ENCODE measurements around the gene DYNAP. TPM values are rescaled to one million over a fixed set of nuclear protein-coding genes. Genes with fewer than 3 reads are reported as not detected.

The DYNAP gene
- polyA plus RNA-seq, 1 donor from 2014 or later, result not detected

DNA sequence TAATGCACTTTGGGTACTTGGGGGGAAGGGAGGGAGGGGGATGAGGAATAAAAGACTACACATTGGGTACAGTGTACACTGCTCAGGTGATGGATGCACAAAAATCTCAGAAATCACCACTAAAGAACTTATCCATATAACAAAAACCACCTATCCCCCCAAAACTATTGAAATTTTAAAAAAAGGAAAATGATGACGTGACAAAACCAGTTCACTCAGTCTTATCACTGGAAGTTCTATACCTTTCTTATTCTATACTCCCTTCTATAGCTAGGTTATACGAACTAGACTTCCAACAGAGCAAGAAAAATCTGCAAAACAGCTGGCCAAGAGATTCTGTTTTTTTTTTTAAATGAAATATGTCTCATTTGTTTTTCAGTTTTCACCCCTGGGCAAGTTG lies 20.8 kb downstream of the DYNAP start:
- Mint-ChIP-seq H3K27me3 (no peaks in the 10 kb centered on the region), H3K4me1 (peaks cover 0 to 3% (median 0%) of the 10 kb centered on the region in 3 donors), H3K4me3 (no peak overlapping the region), H3K36me3 (no peaks in the 10 kb centered on the region), H3K27ac (no peak overlapping the region), H3K9me3 (peaks cover 0 to 1% (median 0%) of the 10 kb centered on the region in 3 donors)

GRCh38 chr18:54612237-54612636 lies 21.2 kb downstream of the DYNAP start:
- Mint-ChIP-seq H3K27me3 (no peaks in the 10 kb centered on the region), H3K27ac (no peak overlapping the region), H3K4me3 (no peak overlapping the region), H3K36me3 (no peaks in the 10 kb centered on the region), H3K9me3 (peaks cover 0 to 1% (median 0%) of the 10 kb centered on the region in 3 donors), H3K4me1 (peaks cover 0 to 3% (median 0%) of the 10 kb centered on the region in 3 donors)

GRCh38 chr18:54613174-54613573 lies 22.1 kb downstream of the DYNAP start:
- no peak overlapping the region for H3K4me3 Mint-ChIP-seq
- no peak overlapping the region for H3K27ac Mint-ChIP-seq
- peaks cover 0 to 1% (median 0%) of the 10 kb centered on the region in 3 donors for H3K4me1 Mint-ChIP-seq
- peaks cover 0 to 1% (median 0%) of the 10 kb centered on the region in 3 donors for H3K9me3 Mint-ChIP-seq
- no peaks in the 10 kb centered on the region for H3K36me3 Mint-ChIP-seq
- H3K27me3 Mint-ChIP-seq, result no peaks in the 10 kb centered on the region

DNA sequence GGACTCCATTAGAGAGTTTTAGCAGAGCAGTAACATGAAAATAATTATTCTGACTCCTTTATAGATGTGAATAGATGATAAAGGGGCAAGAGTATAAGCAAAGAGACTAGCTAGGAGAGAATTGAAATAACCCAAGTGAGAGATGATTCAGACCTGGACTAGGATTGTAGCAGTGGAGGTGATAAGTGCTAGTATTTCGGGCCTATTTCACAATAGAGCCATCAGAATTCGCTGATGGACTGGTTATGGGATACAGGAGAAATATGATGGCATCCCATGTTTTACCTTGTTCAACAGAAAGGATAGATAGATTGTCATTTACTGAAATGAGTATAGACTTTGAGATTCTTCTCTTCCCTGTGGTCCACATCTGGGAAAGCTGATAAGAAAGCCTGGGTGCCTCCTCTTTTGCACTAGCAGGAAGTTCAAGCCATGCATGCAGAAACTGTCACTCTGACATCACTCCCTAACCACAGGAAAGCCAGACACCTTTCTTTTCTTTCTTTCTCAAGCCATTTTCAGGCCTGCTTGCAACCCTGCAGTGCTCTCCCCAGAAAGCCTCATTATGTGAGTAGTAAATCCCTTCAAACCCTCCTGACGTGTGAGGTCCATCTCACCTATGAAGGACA lies 25.3 kb downstream of the DYNAP start:
- Mint-ChIP-seq H3K27ac (no peak overlapping the region), H3K4me3 (no peak overlapping the region), H3K9me3 (peaks cover 0 to 5% (median 5%) of the 10 kb centered on the region in 3 donors), H3K4me1 (no peaks in the 10 kb centered on the region), H3K36me3 (no peaks in the 10 kb centered on the region), H3K27me3 (no peaks in the 10 kb centered on the region)

DNA sequence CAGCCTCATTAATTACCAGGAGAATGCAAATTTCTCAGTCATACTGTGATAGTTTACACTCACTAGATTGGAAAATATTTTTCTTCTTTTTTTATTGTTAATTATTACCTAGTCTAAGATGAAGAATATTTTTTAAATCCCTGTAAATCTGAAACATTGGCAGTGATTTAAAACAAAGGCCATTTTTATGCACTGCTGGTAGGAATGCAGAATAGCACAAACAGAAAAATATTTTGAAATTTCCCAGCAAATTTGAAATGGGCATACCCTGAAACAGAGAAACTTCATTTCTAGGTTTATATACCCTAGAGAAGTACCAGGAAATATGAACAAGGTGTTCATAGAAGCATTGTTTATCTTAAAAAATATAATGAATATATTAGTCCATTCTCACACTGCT lies 31.0 kb downstream of the DYNAP start:
- H3K36me3 Mint-ChIP-seq, result no peaks in the 10 kb centered on the region
- no peak overlapping the region for H3K27ac Mint-ChIP-seq

DNA sequence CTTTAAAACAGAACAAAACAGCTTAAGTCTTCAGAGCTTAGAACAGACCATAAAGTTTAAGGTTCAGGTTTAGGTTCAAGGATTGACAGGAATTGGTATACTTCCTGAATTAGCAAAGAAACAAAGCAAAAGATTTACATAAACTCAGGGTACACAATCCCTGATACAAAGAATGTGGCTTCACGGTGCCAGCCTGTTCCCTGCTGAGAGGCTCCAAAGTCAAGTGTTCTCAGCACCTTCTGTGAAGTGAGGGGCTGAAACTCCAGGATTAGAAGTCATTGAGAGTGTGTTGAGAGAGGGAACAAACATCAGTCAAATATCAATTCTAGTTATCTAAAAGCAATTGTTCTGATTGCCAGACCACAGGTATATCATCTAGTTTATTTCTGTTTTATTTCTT lies 35.7 kb downstream of the DYNAP start:
- H3K9me3 Mint-ChIP-seq, result peaks cover 0 to 19% (median 4%) of the 10 kb centered on the region in 3 donors
- H3K27ac Mint-ChIP-seq, result no peak overlapping the region
- no peaks in the 10 kb centered on the region for H3K36me3 Mint-ChIP-seq
- H3K4me1 Mint-ChIP-seq, result no peaks in the 10 kb centered on the region
- no peaks in the 10 kb centered on the region for H3K27me3 Mint-ChIP-seq
- peak overlapping the region in 1 of 4 donors; percentile 68 for H3K4me3 Mint-ChIP-seq

More for the DNA sequence above, 31.0 kb downstream of the DYNAP start:
- no peak overlapping the region for H3K4me3 Mint-ChIP-seq
- H3K4me1 Mint-ChIP-seq, result no peaks in the 10 kb centered on the region
- H3K27me3 Mint-ChIP-seq, result no peaks in the 10 kb centered on the region
- peaks cover 0 to 18% (median 11%) of the 10 kb centered on the region in 3 donors for H3K9me3 Mint-ChIP-seq

- Mint-ChIP-seq H3K9me3 (peaks cover 0 to 14% (median 0%) of the 10 kb centered on the region in 3 donors), H3K4me1 (no peaks in the 10 kb centered on the region), H3K4me3 (no peak overlapping the region), H3K27ac (no peak overlapping the region), H3K36me3 (no peaks in the 10 kb centered on the region), H3K27me3 (no peaks in the 10 kb centered on the region)
These were observed 39.9 kb downstream of the DYNAP start for GRCh38 chr18:54630963-54631362.

GRCh38 chr18:54636217-54636616 lies 45.2 kb downstream of the DYNAP start:
- Mint-ChIP-seq H3K4me3 (no peak overlapping the region), H3K27me3 (no peaks in the 10 kb centered on the region), H3K9me3 (no peaks in the 10 kb centered on the region), H3K36me3 (no peaks in the 10 kb centered on the region), H3K27ac (no peak overlapping the region), H3K4me1 (no peaks in the 10 kb centered on the region)

DNA sequence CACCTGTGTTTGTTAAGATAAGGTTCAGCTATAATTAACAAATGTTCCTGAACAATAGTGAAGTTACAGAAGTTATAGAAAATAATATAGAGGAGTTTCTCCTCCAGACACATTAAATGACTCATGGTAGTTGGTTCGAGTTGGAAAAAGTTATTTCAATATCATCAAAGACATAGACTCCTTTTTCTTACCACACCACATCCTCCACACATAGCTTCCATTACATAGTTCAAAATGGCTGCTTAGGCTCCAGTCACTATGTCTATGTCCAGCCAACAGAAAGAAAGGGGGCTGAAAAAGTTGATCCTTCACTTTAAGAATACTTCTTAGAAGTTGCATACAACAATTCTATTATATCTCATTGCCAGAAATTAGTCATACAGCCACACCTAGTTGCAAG lies 50.7 kb downstream of the DYNAP start:
- Mint-ChIP-seq H3K4me3 (no peak overlapping the region), H3K36me3 (no peaks in the 10 kb centered on the region), H3K27me3 (peaks cover 8% of the 10 kb centered on the region), H3K27ac (no peak overlapping the region), H3K4me1 (no peaks in the 10 kb centered on the region), H3K9me3 (no peaks in the 10 kb centered on the region)

DNA sequence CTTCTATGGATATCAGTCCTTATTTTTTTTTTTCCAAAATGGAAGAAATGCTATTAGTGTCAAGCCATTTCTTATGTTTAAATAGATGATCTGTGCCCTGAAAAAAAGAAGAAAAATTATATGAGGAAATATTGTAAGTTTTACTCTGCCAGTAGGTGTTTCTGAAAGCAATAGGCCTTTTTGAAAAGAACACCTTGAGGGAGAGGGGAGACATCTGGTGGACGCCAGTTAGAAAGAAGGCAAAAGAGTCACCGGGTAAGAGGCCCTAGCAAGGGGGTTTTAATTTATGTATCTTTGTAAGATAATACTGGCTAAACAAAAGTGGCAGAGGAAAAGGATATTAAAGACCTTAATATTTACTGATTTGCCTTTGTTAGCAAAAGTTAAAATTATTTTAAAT lies 56.1 kb downstream of the DYNAP start:
- Mint-ChIP-seq H3K9me3 (no peaks in the 10 kb centered on the region), H3K27me3 (peaks cover 6% of the 10 kb centered on the region)

More for the DNA sequence above, 56.1 kb downstream of the DYNAP start:
- no peak overlapping the region for H3K4me3 Mint-ChIP-seq
- no peaks in the 10 kb centered on the region for H3K36me3 Mint-ChIP-seq
- H3K4me1 Mint-ChIP-seq, result no peaks in the 10 kb centered on the region
- H3K27ac Mint-ChIP-seq, result no peak overlapping the region

Other genes with a start within 250 kb of the DYNAP start
- not detected for gene STARD6, start 233.4 kb upstream of the DYNAP start, polyA plus RNA-seq
- 0.99 TPM for gene C18orf54, start 233.3 kb upstream of the DYNAP start, polyA plus RNA-seq
- 1.1 TPM for gene RAB27B, start 237.2 kb downstream of the DYNAP start, polyA plus RNA-seq